SK-N-SH (cell line): Measurements from ENCODE around the gene NRDE2. TPM values are rescaled to one million over a fixed set of nuclear protein-coding genes. Genes with fewer than 3 reads are reported as not detected.

Experiments used
- CTCF ChIA-PET: fragments of 300-600, 350-600 bp; formaldehyde crosslinking; extraction: SDS; loops from one replicate; lab custom pipeline; 2021; lab: Yijun Ruan, JAX
- POLR2A ChIA-PET: fragments of 350-600 bp; sonication (Branson Sonifier 250); formaldehyde crosslinking; extraction: SDS; loops from one replicate; lab custom pipeline; 2020; ENCODE audit warnings: antibody characterized with exemption, inconsistent platforms; lab: Yijun Ruan, JAX
- DNase-seq: peaks from one replicate; pipeline ENCODE4 v3.0.0; 2012
- H2AFZ ChIP-seq: fragments of 200-600 bp; sonication (generic); 2 replicates; pipeline ENCODE4 v1.8.1; 2016; ENCODE audit warnings: antibody characterized with exemption, mild to moderate bottlenecking, low read depth
- H3F3A ChIP-seq: fragments of 200-600 bp; sonication (generic); replicated peaks from 2 replicates; pipeline ENCODE3; 2016; ENCODE audit warnings: antibody characterized with exemption, mild to moderate bottlenecking; ENCODE audit not compliant: insufficient read depth
- H3K27ac ChIP-seq, 2 experiments: fragments of 200-500 bp in 1 of 2; fragments of 200-600 bp in 1 of 2; sonication (Bioruptor generic) in 1 of 2; sonication (generic), shearing (Covaris generic) in 1 of 2; 2 replicates each; pipeline versions ENCODE4 v1.5.1 to v1.6.1; 2014 to 2016; ENCODE audit warnings: low read depth in 2 of 2, inconsistent platforms in 1 of 2, low read length in 1 of 2, mild to moderate bottlenecking in 1 of 2, mixed read lengths in 1 of 2
- H3K27me3 ChIP-seq: fragments of 200-600 bp; sonication (generic), shearing (Covaris generic); 2 replicates; pipeline ENCODE4 v1.6.1; 2016; ENCODE audit warnings: mixed run types; ENCODE audit not compliant: insufficient read depth
- H3K36me3 ChIP-seq, 2 experiments: fragments of 200-500 bp in 1 of 2; fragments of 200-600 bp in 1 of 2; sonication (Bioruptor generic) in 1 of 2; sonication (generic) in 1 of 2; replicated peaks in 1 of 2; 2 replicates each; pipeline versions ENCODE3 to v1.5.1; 2014 to 2016; ENCODE audit warnings: low read length in 1 of 2, mild to moderate bottlenecking in 1 of 2; ENCODE audit not compliant: insufficient read depth in 2 of 2, control insufficient read depth in 1 of 2
- H3K4me1 ChIP-seq, 2 experiments: fragments of 200-500 bp in 1 of 2; fragments of 200-600 bp in 1 of 2; sonication (Bioruptor generic) in 1 of 2; sonication (generic), shearing (Covaris generic) in 1 of 2; 2 replicates each; pipeline versions ENCODE4 v1.5.1 to v1.6.1; 2014 to 2016; ENCODE audit warnings: low read depth in 1 of 2, low read length in 1 of 2, mixed run types in 1 of 2; ENCODE audit not compliant: insufficient read depth in 2 of 2, control insufficient read depth in 1 of 2
- H3K4me2 ChIP-seq: fragments of 200-600 bp; sonication (generic), shearing (Covaris generic); 2 replicates; pipeline ENCODE4 v1.6.1; 2017; ENCODE audit warnings: mixed run types
- H3K4me3 ChIP-seq, 2 experiments: fragments of 200-500 bp in 1 of 2; fragments of 200-600 bp in 1 of 2; sonication (Bioruptor generic) in 1 of 2; sonication (generic), shearing (Covaris generic) in 1 of 2; 2 replicates each; pipeline versions ENCODE4 v1.5.1 to v1.8.1; 2014 to 2016; ENCODE audit warnings: low read depth in 2 of 2, inconsistent platforms in 1 of 2, low read length in 1 of 2, mild to moderate bottlenecking in 1 of 2, mixed read lengths in 1 of 2, moderate library complexity in 1 of 2
- H3K79me2 ChIP-seq: fragments of 200-600 bp; sonication (generic); 2 replicates; pipeline ENCODE4 v1.8.1; 2017; ENCODE audit warnings: mild to moderate bottlenecking; ENCODE audit not compliant: insufficient read depth
- H3K9ac ChIP-seq: fragments of 200-600 bp; sonication (generic); 2 replicates; pipeline ENCODE4 v1.6.1; 2017; ENCODE audit warnings: mixed run types
- H3K9me2 ChIP-seq: fragments of 200-600 bp; sonication (generic); 2 replicates; pipeline ENCODE4 v1.6.1; 2017; ENCODE audit warnings: mixed run types
- H3K9me3 ChIP-seq: fragments of 200-600 bp; sonication (generic); 2 replicates; pipeline ENCODE4 v1.6.1; 2017; ENCODE audit warnings: mixed run types, mild to moderate bottlenecking, moderate library complexity
- H4K20me1 ChIP-seq: fragments of 200-600 bp; sonication (generic); 2 replicates; pipeline ENCODE4 v1.6.1; 2017; ENCODE audit warnings: mild to moderate bottlenecking, mixed run types; ENCODE audit not compliant: insufficient read depth
- CHD2 ChIP-seq: fragments of 150-350 bp; IDR thresholded peaks from 2 replicates; pipeline ENCODE4 v1.6.1; 2018; ENCODE audit warnings: low read length; ENCODE audit not compliant: partially characterized antibody
- CTCF ChIP-seq: fragments of 200-600 bp; sonication (generic); IDR thresholded peaks from 2 replicates; pipeline ENCODE4 v1.6.1; 2017; ENCODE audit warnings: antibody characterized with exemption, mild to moderate bottlenecking, moderate library complexity
- EP300 ChIP-seq, 2 experiments: IDR thresholded peaks; 2 replicates each; pipeline versions ENCODE4 v1.4.0 to v1.6.1; 2012; ENCODE audit warnings: borderline replicate concordance in 1 of 2, low read depth in 1 of 2, low read length in 1 of 2
- EZH2phosphoT487 ChIP-seq: fragments of 200-600 bp; sonication (generic); IDR thresholded peaks from 2 replicates; pipeline ENCODE4 v1.6.1; 2017; ENCODE audit warnings: low read depth, mixed run types, mild to moderate bottlenecking, antibody characterized with exemption, moderate library complexity, borderline replicate concordance
- FOXM1 ChIP-seq: IDR thresholded peaks from 2 replicates; pipeline ENCODE4 v1.4.0; 2012; ENCODE audit warnings: low read depth, mild to moderate bottlenecking
- IRF3 ChIP-seq: fragments of 150-350 bp; IDR thresholded peaks from 2 replicates; pipeline ENCODE4 v1.6.1; 2016; ENCODE audit warnings: mild to moderate bottlenecking, low read depth, low read length
- JUND ChIP-seq: IDR thresholded peaks from 2 replicates; pipeline ENCODE4 v1.4.0; 2012
- MEF2A ChIP-seq: IDR thresholded peaks from 2 replicates; pipeline ENCODE4 v1.4.0; 2012; ENCODE audit warnings: low read depth, borderline replicate concordance
- NFIC ChIP-seq: IDR thresholded peaks from 2 replicates; pipeline ENCODE4 v1.4.0; 2012; ENCODE audit warnings: borderline replicate concordance
- PBX3 ChIP-seq: IDR thresholded peaks from 2 replicates; pipeline ENCODE4; 2012
- POLR2AphosphoS5 ChIP-seq: IDR thresholded peaks from 2 replicates; pipeline ENCODE4 v1.6.1; 2012; ENCODE audit warnings: low read depth, low read length
- RCOR1 ChIP-seq: fragments of 150-350 bp; IDR thresholded peaks from 2 replicates; pipeline ENCODE4 v1.6.1; 2017; ENCODE audit warnings: antibody characterized with exemption, low read length
- RFX5 ChIP-seq: IDR thresholded peaks from 2 replicates; pipeline ENCODE4 v1.6.1; 2012; ENCODE audit warnings: mild to moderate bottlenecking, improper control_type of control experiment, low read length
- RXRA ChIP-seq: IDR thresholded peaks from 2 replicates; pipeline ENCODE4 v1.4.0; 2012; ENCODE audit warnings: low read depth, mild to moderate bottlenecking, borderline replicate concordance
- TAF1 ChIP-seq: IDR thresholded peaks from 2 replicates; pipeline ENCODE4 v1.6.1; 2012; ENCODE audit warnings: low read depth, mild to moderate bottlenecking, low read length, moderate library complexity, borderline replicate concordance
- TCF12 ChIP-seq: IDR thresholded peaks from 2 replicates; pipeline ENCODE4 v1.4.0; 2012
- TEAD4 ChIP-seq: IDR thresholded peaks from 2 replicates; pipeline ENCODE4 v1.4.0; 2012; ENCODE audit warnings: mild to moderate bottlenecking, borderline replicate concordance; ENCODE audit not compliant: insufficient read depth
- YY1 ChIP-seq: IDR thresholded peaks from 2 replicates; pipeline ENCODE4 v1.4.0; 2012; ENCODE audit warnings: low read depth, mild to moderate bottlenecking
- WGBS: methylation state at CpG from one replicate; pipeline ENCODE4 v1.1.6; 2017; ENCODE audit warnings: low lambda C conversion rate; 5-methylcytosine and 5-hydroxymethylcytosine counted together
- polyA plus RNA-seq, 3 experiments: library from polyadenylated mRNA; depleted of rRNA; stranded (reverse); fragments of >200 nt; gene quantifications; 2 replicates each; pipeline ENCODE4 v1.2.3, GENCODE V29; 2012
- TF ChIP-seq, protein P1 (sequence below): IDR thresholded peaks from 2 replicates; pipeline ENCODE4 v1.6.1; 2012; ENCODE audit warnings: mild to moderate bottlenecking, low read depth, low read length, moderate library complexity
- TF ChIP-seq, protein P2 (sequence below): IDR thresholded peaks from 2 replicates; pipeline ENCODE4 v1.4.0; 2012; ENCODE audit warnings: low read depth

NRDE2 gene
- polyA plus RNA-seq, 1 of the 3 experiments (the other 2 are of a cell fraction) = 11.3 TPM

DNA sequence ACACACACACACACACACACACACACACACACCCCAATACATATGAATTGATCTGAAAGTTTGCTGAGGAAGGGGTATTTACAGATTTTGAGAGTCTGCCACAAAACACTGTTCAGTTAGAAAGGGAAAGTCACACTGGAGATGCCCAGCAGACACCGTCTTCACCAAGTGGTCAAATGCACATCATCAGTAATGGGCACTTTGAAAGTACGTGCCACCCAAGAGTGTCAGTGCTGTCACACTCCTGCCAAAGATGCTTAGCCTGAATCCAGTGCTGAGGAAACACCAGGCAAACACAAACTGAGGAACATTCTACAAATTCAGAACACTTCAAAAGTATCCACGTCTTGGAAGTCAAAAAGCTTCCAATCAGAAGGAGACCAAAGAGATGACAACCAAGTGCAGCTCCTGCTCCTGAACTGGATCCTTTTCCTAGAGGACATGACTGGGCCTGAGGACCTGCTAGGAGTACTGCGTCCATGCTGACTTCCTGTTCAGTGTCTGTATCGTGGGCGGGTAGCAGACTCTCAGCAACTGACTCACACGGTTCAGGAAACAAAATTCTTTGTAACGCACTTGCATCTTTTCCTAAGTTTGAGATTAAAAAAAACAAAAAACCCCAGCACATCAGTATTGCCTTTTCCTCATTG, 56.8 kb downstream of the NRDE2 start:
- no peak overlapping the region for H3K4me3 ChIP-seq
- no peak for DNase-seq
- WGBS = 63% methylated on average over 7 of the region's 8 CpGs
- no peak overlapping the region for H2AFZ ChIP-seq
- H3K9me2 ChIP-seq = no peaks in the 10 kb centered on the region
- TF ChIP-seq CTCF (no peak), CHD2 (no peak), YY1 (no peak), TCF12 (no peak), NFIC (no peak), MEF2A (no peak), EZH2phosphoT487 (no peak), IRF3 (no peak), TEAD4 (no peak), RXRA (no peak), RCOR1 (no peak), POLR2AphosphoS5 (no peak), JUND (no peak), EP300 (IDR thresholded peaks at IDR 0.05; ENCODE audit: borderline replicate concordance in 1 of 2, low read depth in 1 of 2, low read length in 1 of 2) (no peak), TAF1 (no peak), RFX5 (no peak), PBX3 (no peak), FOXM1 (no peak)
- TF ChIP-seq, protein P1, sequence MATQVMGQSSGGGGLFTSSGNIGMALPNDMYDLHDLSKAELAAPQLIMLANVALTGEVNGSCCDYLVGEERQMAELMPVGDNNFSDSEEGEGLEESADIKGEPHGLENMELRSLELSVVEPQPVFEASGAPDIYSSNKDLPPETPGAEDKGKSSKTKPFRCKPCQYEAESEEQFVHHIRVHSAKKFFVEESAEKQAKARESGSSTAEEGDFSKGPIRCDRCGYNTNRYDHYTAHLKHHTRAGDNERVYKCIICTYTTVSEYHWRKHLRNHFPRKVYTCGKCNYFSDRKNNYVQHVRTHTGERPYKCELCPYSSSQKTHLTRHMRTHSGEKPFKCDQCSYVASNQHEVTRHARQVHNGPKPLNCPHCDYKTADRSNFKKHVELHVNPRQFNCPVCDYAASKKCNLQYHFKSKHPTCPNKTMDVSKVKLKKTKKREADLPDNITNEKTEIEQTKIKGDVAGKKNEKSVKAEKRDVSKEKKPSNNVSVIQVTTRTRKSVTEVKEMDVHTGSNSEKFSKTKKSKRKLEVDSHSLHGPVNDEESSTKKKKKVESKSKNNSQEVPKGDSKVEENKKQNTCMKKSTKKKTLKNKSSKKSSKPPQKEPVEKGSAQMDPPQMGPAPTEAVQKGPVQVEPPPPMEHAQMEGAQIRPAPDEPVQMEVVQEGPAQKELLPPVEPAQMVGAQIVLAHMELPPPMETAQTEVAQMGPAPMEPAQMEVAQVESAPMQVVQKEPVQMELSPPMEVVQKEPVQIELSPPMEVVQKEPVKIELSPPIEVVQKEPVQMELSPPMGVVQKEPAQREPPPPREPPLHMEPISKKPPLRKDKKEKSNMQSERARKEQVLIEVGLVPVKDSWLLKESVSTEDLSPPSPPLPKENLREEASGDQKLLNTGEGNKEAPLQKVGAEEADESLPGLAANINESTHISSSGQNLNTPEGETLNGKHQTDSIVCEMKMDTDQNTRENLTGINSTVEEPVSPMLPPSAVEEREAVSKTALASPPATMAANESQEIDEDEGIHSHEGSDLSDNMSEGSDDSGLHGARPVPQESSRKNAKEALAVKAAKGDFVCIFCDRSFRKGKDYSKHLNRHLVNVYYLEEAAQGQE = no peak
- TF ChIP-seq, protein P2, sequence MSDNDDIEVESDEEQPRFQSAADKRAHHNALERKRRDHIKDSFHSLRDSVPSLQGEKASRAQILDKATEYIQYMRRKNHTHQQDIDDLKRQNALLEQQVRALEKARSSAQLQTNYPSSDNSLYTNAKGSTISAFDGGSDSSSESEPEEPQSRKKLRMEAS = no peak
- no peaks in the 10 kb centered on the region for H3K27me3 ChIP-seq
- peak overlapping the region in 1 of 2 experiments; percentile 75; a peak in 2 of 4 replicates for H3K27ac ChIP-seq
- ChIA-PET CTCF (interaction anchor here (1.2 to 1.4 kb wide), 2 partner anchors 16 to 28 kb away, joined by 3 to 7 read pairs; no protein-coding TSS in a partner anchor), POLR2A (no interaction called here)
- peak overlapping the region; percentile 6; the same call in 1 of the 2 replicates for H3K4me2 ChIP-seq
- H3K79me2 ChIP-seq = no peaks in the 10 kb centered on the region
- no peaks in the 10 kb centered on the region for H4K20me1 ChIP-seq
- peaks cover 31 to 50% of the 10 kb centered on the region in 2 experiments for H3K36me3 ChIP-seq
- H3K9me3 ChIP-seq = no peaks in the 10 kb centered on the region
- peaks cover 33% of the 10 kb centered on the region for H3F3A ChIP-seq
- H3K4me1 ChIP-seq = 0 out of 4 replicates have a peak, but pooled peaks cover 0 to 8% of the 10 kb centered on the region in 2 experiments
- no peak overlapping the region for H3K9ac ChIP-seq
